H54 (cell line): ENCODE results near the gene DOLPP1.

Experiments
- DNase-seq: peaks from one replicate; pipeline ENCODE4 v3.0.0; 2011; ENCODE audit warnings: low spot score, mixed read lengths; ENCODE audit not compliant: insufficient read length
- FAIRE-seq: peaks from 3 replicates; lab custom pipeline; 2011; peaks lifted over from hg19 to GRCh38; lab: Jason Lieb, UNC
- POLR2A ChIP-seq: IDR thresholded peaks from 2 replicates; pipeline ENCODE4 v1.6.1; 2011; ENCODE audit warnings: low read depth, mild to moderate bottlenecking, low read length

The DOLPP1 gene

DNA sequence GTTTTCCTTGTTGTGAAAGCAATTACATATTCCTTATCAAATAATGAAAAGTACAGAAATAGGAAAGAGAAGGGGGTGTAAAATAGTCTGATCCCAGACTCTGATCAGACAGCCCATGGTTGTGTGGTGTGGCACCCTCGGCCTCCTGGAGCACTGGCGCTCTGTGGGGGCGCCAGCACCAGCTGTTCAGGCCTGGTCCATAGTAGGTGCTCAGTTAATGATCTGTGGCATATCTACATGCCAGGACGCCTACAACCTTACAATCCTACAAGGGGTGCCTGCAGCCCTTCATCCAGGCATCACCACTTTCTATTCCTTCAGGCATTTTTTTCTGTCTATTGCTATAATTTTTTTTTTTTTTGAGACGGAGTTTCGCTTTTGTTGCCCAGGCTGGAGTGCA lies 27.9 kb upstream of the DOLPP1 start:
- FAIRE-seq (no peak), DNase-seq (no peak)
- no peak for TF ChIP-seq POLR2A

GRCh38 chr9:129054163-129054851 lies 26.6 kb upstream of the DOLPP1 start:
- TF ChIP-seq POLR2A, result no peak
- FAIRE-seq (no peak), DNase-seq (no peak)

GRCh38 chr9:129058965-129059795 lies 21.7 kb upstream of the DOLPP1 start:
- TF ChIP-seq POLR2A, result no peak
- FAIRE-seq (peak; percentile 62), DNase-seq (peak; percentile 98)

DNA sequence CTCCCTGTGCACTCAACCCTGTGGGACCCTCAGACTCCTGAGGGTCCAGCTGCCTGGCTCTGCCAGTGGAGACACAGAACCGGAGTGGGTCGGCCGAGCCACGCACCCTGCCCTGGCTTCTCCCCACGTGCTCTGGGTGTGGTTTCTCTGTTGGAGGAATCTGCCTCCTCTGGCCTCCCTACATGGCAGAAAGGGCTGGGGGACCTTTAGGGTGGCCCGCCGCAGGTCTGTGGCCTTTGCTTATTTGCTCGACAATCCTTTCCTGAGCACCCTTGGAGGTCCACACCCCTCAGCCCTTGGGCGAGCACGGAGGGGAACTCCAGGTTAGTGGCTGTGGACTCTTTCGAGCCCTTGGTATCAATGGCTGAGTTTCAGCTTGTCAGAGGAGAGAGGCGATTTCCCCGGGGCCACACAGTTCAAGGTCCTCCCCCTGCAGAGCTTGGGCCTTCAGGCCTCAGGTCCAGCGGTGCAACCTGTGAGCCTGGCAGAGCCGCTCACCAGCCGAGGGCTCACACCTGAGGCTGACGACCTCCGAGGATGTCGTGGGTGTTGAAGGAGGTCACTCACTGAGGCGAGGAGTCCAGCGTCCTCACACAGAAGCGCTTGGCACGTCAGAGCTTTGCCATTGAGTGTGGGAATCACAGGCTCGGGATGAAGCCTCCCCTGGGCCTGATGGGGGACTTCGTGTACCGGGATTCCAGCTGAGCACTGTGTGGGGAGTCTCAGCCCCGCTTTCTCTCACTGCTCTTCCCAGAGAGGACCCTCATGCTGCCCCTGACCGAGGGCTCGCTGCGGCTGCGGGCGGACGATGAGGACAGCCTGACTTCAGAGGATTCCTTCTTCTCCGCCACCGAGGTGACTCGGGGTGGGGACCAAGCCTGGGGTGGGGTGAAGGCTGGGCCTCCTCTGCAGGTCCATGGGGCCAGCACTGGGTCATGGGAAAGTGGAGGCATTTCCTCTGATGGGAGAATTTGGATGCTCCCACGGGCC lies 20.8 kb upstream of the DOLPP1 start:
- DNase-seq, result no peak
- TF ChIP-seq POLR2A, result no peak
- FAIRE-seq, result no peak

DNA sequence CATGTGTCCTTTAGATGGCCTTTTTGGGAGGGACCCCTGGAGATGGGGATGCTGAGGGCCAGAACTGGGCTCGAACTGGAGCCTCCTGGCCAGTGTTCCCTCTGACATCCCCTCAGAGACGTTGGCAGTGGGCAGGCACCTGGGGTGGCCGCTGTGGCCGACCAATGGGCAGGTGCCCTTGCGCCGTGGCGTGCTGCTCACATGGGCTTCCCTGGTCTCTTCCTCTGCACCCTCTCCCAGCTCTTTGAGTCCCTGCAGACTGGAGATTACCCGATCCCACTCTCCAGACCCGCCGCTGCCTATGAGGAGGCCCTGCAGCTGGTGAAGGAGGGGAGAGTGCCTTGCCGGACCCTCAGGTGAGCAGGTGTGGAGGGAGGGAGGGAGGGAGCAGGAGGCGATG lies 19.9 kb upstream of the DOLPP1 start:
- no peak for TF ChIP-seq POLR2A
- no peak for FAIRE-seq
- no peak for DNase-seq

GRCh38 chr9:129063061-129063460 lies 17.9 kb upstream of the DOLPP1 start:
- no peak for FAIRE-seq
- no peak for TF ChIP-seq POLR2A

GRCh38 chr9:129064499-129064908 lies 16.4 kb upstream of the DOLPP1 start:
- FAIRE-seq, result no peak
- TF ChIP-seq POLR2A, result no peak
- DNase-seq, result no peak

More at GRCh38 chr9:129063061-129063460, 17.9 kb upstream of the DOLPP1 start:
- no peak for DNase-seq

DNA sequence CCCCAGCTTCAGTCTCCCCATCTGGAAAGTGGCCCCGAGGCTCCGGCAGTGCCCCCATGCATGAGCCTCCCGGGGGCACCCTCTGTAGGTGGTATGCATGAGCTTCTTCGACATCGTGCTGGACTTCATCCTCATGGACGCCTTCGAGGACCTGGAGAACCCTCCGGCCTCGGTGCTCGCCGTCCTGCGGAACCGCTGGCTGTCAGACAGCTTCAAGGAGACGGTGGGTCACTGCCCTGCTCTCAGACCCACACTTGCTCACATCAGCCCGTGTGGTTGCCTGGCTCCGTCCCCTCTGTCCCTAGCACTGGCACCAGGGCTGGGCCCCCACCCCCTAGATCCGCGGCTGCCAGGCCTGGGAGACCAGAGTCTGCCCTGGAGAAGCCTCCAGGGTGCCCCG lies 12.8 kb upstream of the DOLPP1 start:
- no peak for FAIRE-seq
- no peak for DNase-seq
- TF ChIP-seq POLR2A, result no peak

- no peak for TF ChIP-seq POLR2A
- no peak for DNase-seq
- FAIRE-seq, result no peak
Observed at GRCh38 chr9:129068990-129069861, 11.7 kb upstream of the DOLPP1 start.

DNA sequence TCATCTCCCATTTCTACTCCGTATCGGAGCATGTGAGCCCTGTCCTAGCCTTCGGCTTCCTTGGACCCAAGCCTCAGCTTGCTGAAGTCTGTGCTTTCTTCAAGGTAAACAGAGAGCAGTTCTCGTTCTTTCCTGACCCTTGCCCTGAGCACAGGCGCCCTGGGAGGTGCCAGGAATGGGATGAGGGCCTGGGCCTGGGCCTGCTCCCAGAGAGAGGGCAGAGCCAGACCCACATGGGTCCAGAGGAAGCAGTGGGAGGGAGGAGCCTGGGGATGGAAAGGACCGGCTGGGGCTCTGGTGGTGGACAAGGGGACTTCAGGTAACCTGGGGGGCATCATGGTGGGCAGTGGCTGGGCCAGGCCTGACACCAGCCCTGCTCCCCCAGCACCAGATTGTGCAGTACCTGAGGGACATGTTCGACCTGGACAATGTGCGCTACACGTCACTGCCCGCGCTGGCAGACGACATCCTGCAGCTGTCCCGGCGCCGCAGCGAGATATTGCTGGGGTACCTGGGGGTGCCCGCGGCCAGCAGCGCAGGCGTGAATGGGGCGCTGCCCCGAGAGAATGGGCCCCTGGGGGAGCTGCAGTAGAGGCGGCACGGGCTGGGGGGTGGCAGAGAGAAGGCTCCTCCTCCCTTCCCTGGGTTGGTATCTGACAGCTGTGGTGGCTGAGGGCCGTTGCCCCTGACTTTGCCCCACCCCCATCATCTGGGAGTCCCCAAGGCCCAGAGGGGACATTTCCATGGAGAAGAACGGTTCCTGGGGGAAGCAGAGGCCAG lies 10.9 kb upstream of the DOLPP1 start:
- no peak for TF ChIP-seq POLR2A
- DNase-seq, result no peak
- FAIRE-seq, result no peak

DNA sequence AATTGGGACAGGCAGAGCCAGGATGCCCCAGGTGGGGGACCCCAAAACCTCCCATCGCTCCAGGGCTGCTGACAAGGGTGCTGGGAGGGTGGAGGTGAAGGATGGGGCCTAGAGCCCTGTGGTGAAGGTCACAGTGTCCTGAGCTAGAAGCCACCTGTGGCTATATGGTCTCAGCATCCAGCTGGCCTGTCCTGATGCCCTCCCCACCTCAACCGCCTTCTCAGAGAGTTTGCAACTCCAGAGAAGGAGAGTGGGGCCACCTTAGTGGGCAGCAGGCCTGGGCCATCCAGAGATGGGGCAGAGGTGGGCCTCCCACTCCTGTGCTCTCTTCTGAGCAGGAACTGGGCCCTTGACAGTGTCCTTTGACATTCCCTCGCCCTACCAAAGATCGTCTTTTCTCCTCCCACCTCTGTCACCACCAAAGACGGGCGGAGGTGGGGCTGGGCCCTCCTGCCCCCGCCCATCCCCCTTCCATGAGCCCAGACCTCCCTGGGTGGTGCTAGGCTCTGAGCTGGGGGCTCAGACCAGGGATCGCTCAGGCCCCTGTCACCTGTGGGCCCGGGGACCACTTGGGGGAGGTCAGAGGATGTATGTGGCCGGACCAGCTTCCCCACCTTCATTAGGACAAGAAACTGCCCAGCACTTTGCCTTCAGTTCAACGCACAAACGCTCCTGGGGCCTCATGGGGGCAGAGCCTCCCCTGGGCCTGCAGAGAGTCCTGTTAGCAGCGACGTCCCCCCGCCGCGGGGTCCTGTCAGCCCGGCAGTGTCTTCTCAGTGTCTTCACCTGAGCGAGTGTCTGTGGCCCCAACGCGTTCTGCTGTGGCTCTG lies 10.0 kb upstream of the DOLPP1 start:
- DNase-seq, result no peak
- no peak for FAIRE-seq
- no peak for TF ChIP-seq POLR2A
